H9 (cell line): ENCODE results near the gene MYH9. TPM values are rescaled to one million over a fixed set of nuclear protein-coding genes. Genes with fewer than 3 reads are reported as not detected.
A peak's percentile ranks its signal among the peaks of the same experiment; 100 is the strongest.

ENCODE experiments used
- DNase-seq: peaks from one replicate; pipeline ENCODE4 v3.0.0-alpha.2; 2017
- H2AFZ ChIP-seq: one replicate; pipeline ENCODE4 v1.6.1; 2013; ENCODE audit warnings: mild to moderate bottlenecking, low read length, control low read depth, moderate library complexity
- H2AK5ac ChIP-seq: 2 replicates; pipeline ENCODE4 v1.6.1; 2013; ENCODE audit warnings: low read length, control low read depth, mixed read lengths; ENCODE audit not compliant: insufficient read length
- H2BK120ac ChIP-seq: one replicate; pipeline ENCODE4 v1.6.1; 2013; ENCODE audit warnings: low read depth, mild to moderate bottlenecking, low read length, control low read depth, inconsistent platforms; ENCODE audit not compliant: poor library complexity, severe bottlenecking
- H2BK12ac ChIP-seq: 2 replicates; pipeline ENCODE4 v1.6.1; 2013; ENCODE audit warnings: low read length, control low read depth, mixed read lengths, low read depth; ENCODE audit not compliant: insufficient read length
- H2BK15ac ChIP-seq: 2 replicates; pipeline ENCODE4 v1.6.1; 2013; ENCODE audit warnings: low read depth, low read length, control low read depth
- H2BK20ac ChIP-seq: one replicate; pipeline ENCODE4 v1.6.1; 2013; ENCODE audit warnings: low read depth, mild to moderate bottlenecking, low read length, control low read depth, inconsistent platforms; ENCODE audit not compliant: poor library complexity, severe bottlenecking
- H2BK5ac ChIP-seq: 2 replicates; pipeline ENCODE4 v1.6.1; 2013; ENCODE audit warnings: low read length, control low read depth, mixed read lengths; ENCODE audit not compliant: insufficient read length
- H3K14ac ChIP-seq: 2 replicates; pipeline ENCODE4 v1.6.1; 2013; ENCODE audit warnings: low read length, control low read depth; ENCODE audit not compliant: insufficient read depth
- H3K18ac ChIP-seq: 2 replicates; pipeline ENCODE4 v1.6.1; 2013; ENCODE audit warnings: low read depth, mild to moderate bottlenecking, mixed read lengths, low read length, control low read depth; ENCODE audit not compliant: insufficient read length
- H3K23ac ChIP-seq: 2 replicates; pipeline ENCODE4 v1.6.1; 2013; ENCODE audit warnings: low read length, control low read depth, mixed read lengths, low read depth; ENCODE audit not compliant: insufficient read length
- H3K23me2 ChIP-seq: 2 replicates; pipeline ENCODE4 v1.6.1; 2013; ENCODE audit warnings: low read depth, mild to moderate bottlenecking, mixed read lengths, low read length, control low read depth; ENCODE audit not compliant: insufficient read length, poor library complexity, severe bottlenecking
- H3K27ac ChIP-seq: 2 replicates; pipeline ENCODE4 v1.5.1; 2013; ENCODE audit warnings: low read length, control low read depth, mixed read lengths, low read depth; ENCODE audit not compliant: insufficient read length
- H3K27me3 ChIP-seq: 2 replicates; pipeline ENCODE4 v1.6.1; 2013; ENCODE audit warnings: low read length, control low read depth, inconsistent platforms; ENCODE audit not compliant: insufficient read depth
- H3K4ac ChIP-seq: 2 replicates; pipeline ENCODE4 v1.6.1; 2013; ENCODE audit warnings: low read depth, mild to moderate bottlenecking, control low read depth, inconsistent platforms, low read length, moderate library complexity
- H3K4me1 ChIP-seq: 2 replicates; pipeline ENCODE4 v1.6.1; 2013; ENCODE audit warnings: low read length, control low read depth, inconsistent platforms; ENCODE audit not compliant: insufficient read depth
- H3K4me2 ChIP-seq: 2 replicates; pipeline ENCODE4 v1.6.1; 2013; ENCODE audit warnings: low read length, control low read depth, mixed read lengths; ENCODE audit not compliant: insufficient read length, insufficient read depth
- H3K56ac ChIP-seq: 2 replicates; pipeline ENCODE4 v1.6.1; 2013; ENCODE audit warnings: low read depth, mild to moderate bottlenecking, mixed read lengths, low read length, control low read depth; ENCODE audit not compliant: insufficient read length
- H3K79me1 ChIP-seq: 2 replicates; pipeline ENCODE4 v1.6.1; 2013; ENCODE audit warnings: low read depth, mild to moderate bottlenecking, moderate library complexity, low read length, control low read depth, inconsistent platforms; ENCODE audit not compliant: insufficient read depth, poor library complexity, severe bottlenecking
- H3K79me2 ChIP-seq: 2 replicates; pipeline ENCODE4 v1.6.1; 2013; ENCODE audit warnings: low read length, control low read depth, inconsistent platforms; ENCODE audit not compliant: insufficient read depth
- H3K9ac ChIP-seq: 2 replicates; pipeline ENCODE4 v1.6.1; 2013; ENCODE audit warnings: low read length, control low read depth, mixed read lengths; ENCODE audit not compliant: insufficient read length; ENCODE audit errors: extremely low read depth
- H3K9me3 ChIP-seq: one replicate; pipeline ENCODE4 v1.6.1; 2013; ENCODE audit warnings: low read depth, low read length, inconsistent platforms; ENCODE audit not compliant: control insufficient read depth
- H3T11ph ChIP-seq: one replicate; pipeline ENCODE4 v1.6.1; 2013; ENCODE audit warnings: mild to moderate bottlenecking, low read length, control low read depth, inconsistent platforms
- H4K20me1 ChIP-seq: one replicate; pipeline ENCODE4 v1.6.1; 2013; ENCODE audit not compliant: control insufficient read depth, insufficient read length, insufficient read depth
- H4K5ac ChIP-seq: 2 replicates; pipeline ENCODE4 v1.6.1; 2013; ENCODE audit warnings: low read depth, mild to moderate bottlenecking, mixed read lengths, low read length, control low read depth; ENCODE audit not compliant: insufficient read length
- H4K8ac ChIP-seq: replicated peaks from 2 replicates; pipeline ENCODE4 v1.6.1; 2013; ENCODE audit warnings: low read length, control low read depth, mixed read lengths, low read depth; ENCODE audit not compliant: insufficient read length
- H4K91ac ChIP-seq: 2 replicates; pipeline ENCODE4 v1.6.1; 2013; ENCODE audit warnings: low read depth, mild to moderate bottlenecking, moderate library complexity, mixed read lengths, low read length, control low read depth; ENCODE audit not compliant: insufficient read length
- H3K27ac Mint-ChIP-seq, 3 experiments: 2 replicates in 2 of 3; 3 replicates in 1 of 3; pipeline ENCODE4 v1.8.0; 2020 to 2021; ENCODE audit warnings: mixed read lengths in 3 of 3, mild to moderate bottlenecking in 1 of 3, moderate library complexity in 1 of 3
- H3K27me3 Mint-ChIP-seq: 2 replicates; pipeline ENCODE4 v1.8.0; 2021; ENCODE audit warnings: low read depth, mild to moderate bottlenecking, moderate library complexity, mixed read lengths
- H3K36me3 Mint-ChIP-seq, 3 experiments: 2 replicates in 2 of 3; 3 replicates in 1 of 3; pipeline ENCODE4 v1.8.0; 2020 to 2021; ENCODE audit warnings: low read depth in 3 of 3, mixed read lengths in 3 of 3; ENCODE audit not compliant: insufficient read depth in 1 of 3
- H3K4me1 Mint-ChIP-seq, 2 experiments: 2 replicates each; pipeline ENCODE4 v1.8.0; 2020; ENCODE audit warnings: mixed read lengths in 2 of 2
- H3K4me3 Mint-ChIP-seq, 2 experiments: 2 replicates in 1 of 2; 3 replicates in 1 of 2; pipeline ENCODE4 v1.8.0; 2020 to 2021; ENCODE audit warnings: mild to moderate bottlenecking in 2 of 2, mixed read lengths in 2 of 2, moderate library complexity in 1 of 2
- H3K9me3 Mint-ChIP-seq, 2 experiments: 2 replicates in 1 of 2; 3 replicates in 1 of 2; pipeline ENCODE4 v1.8.0; 2020; ENCODE audit warnings: mild to moderate bottlenecking in 2 of 2, mixed read lengths in 2 of 2, moderate library complexity in 1 of 2
- CTCF ChIP-seq: fragments of 200-600 bp; sonication (generic); conservative IDR thresholded peaks from 3 replicates; pipeline ENCODE4 v1.8.0; 2021; ENCODE audit warnings: antibody characterized with exemption, mild to moderate bottlenecking
- WGBS: extraction: QIAGEN DNeasy Blood & Tissue Kit; methylation state at CpG from one replicate; pipeline ENCODE4 v1.1.7; 2013; ENCODE audit warnings: missing lambda C conversion rate, low lambda C conversion rate, mixed read lengths; ENCODE audit not compliant: insufficient read length; ENCODE audit errors: extremely low coverage; 5-methylcytosine and 5-hydroxymethylcytosine counted together
- total RNA-seq: library from RNA; stranded (reverse); gene quantifications from 2 replicates; pipeline ENCODE4 v1.2.1, GENCODE V29; 2021

Gene MYH9
- total RNA-seq, 1 experiment from 2014 or later, result 266 TPM

DNA sequence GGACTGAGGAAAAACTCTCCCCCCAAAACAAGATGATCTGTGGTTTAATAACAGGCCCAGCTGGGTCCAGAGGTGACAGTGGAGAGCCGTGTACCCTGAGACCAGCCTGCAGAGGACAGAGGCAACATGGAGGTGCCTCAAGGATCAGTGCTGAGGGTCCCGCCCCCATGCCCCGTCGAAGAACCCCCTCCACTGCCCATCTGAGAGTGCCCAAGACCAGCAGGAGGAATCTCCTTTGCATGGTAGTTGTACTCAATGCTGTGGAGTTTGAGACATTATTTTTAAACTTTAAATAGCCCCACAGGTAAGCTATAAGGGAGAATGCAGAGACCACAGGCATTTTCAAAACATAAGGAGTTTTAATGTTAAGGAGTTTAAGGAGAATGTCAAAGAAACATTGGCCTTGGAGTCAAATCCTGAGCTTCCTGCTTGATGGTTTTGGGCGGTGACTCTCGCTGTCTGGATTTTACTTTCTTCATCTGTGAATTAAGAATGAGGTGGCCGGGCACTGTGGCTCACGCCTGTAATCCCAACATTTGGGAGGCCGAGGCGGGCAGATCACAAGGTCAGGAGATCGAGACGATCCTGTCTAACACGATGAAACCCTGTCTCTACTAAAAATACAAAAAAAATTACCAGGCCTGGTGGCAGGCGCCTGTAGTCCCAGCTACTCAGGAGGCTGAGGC, 128.0 kb downstream of the MYH9 start:
- no peak overlapping the region for H3T11ph ChIP-seq
- H3K23me2 ChIP-seq, result no peaks in the 10 kb centered on the region
- no CpG with 5 or more reads among the region's 14 CpGs for WGBS
- no peaks in the 10 kb centered on the region for H4K20me1 ChIP-seq
- H3K18ac ChIP-seq, result peak overlapping the region; percentile 90
- no peak for DNase-seq
- no peak for TF ChIP-seq CTCF
- H4K5ac ChIP-seq, result no peak overlapping the region
- H2AK5ac ChIP-seq, result no peak overlapping the region
- H2BK20ac ChIP-seq, result no peak overlapping the region
- H3K79me1 ChIP-seq, result no peaks in the 10 kb centered on the region
- no peak overlapping the region for H2AFZ ChIP-seq
- H3K14ac ChIP-seq, result peak overlapping the region; percentile 78; the same call in 1 of the 2 replicates
- H3K4me1 Mint-ChIP-seq, result peaks cover 36 to 37% of the 10 kb centered on the region in 2 experiments
- peaks cover 1% of the 10 kb centered on the region; the same call in 1 of the 2 replicates for H3K27me3 Mint-ChIP-seq
- H3K23ac ChIP-seq, result no peak overlapping the region
- no peak overlapping the region for H2BK15ac ChIP-seq
- H3K27me3 ChIP-seq, result no peaks in the 10 kb centered on the region
- no peaks in the 10 kb centered on the region; the same call in 1 of the 2 replicates for H3K4me1 ChIP-seq
- H2BK12ac ChIP-seq, result peak overlapping the region; percentile 57
- no peak overlapping the region for H3K4ac ChIP-seq
- no peaks in the 10 kb centered on the region for H3K36me3 Mint-ChIP-seq
- H3K27ac ChIP-seq, result no peak overlapping the region
- no peaks in the 10 kb centered on the region for H3K9me3 Mint-ChIP-seq
- no peak overlapping the region for H2BK5ac ChIP-seq
- H4K91ac ChIP-seq, result no peak overlapping the region
- H3K27ac Mint-ChIP-seq, result peak overlapping the region; percentile 96 to 98 (median 96); a peak in 6 of 7 replicates
- H3K79me2 ChIP-seq, result no peaks in the 10 kb centered on the region
- peak overlapping the region; percentile 23 for H3K4me2 ChIP-seq
- H2BK120ac ChIP-seq, result no peak overlapping the region
- no peak overlapping the region for H3K56ac ChIP-seq
- H3K4me3 Mint-ChIP-seq, result peak overlapping the region; percentile 36 to 68
- no peaks in the 10 kb centered on the region for H3K9me3 ChIP-seq
- H4K8ac ChIP-seq, result no peak overlapping the region
- H3K9ac ChIP-seq, result no peak overlapping the region
